Measurements from ENCODE around the gene TBC1D24.
"Not testable (repeated sequence)": the region's sequence is repeated elsewhere in the genome, so short reads cannot be mapped to it uniquely, and the experiment has no call there.

The TBC1D24 gene

GRCh38 chr16:2468725-2469398, 6.1 kb upstream of the TBC1D24 start:
- peak; percentile 52 for DNase-seq (ENCODE audit: low spot score)

- peak; percentile 44 for DNase-seq (ENCODE audit: low spot score)
These were observed 5.3 kb upstream of the TBC1D24 start for GRCh38 chr16:2469399-2470233.

GRCh38 chr16:2470234-2470601, 4.7 kb upstream of the TBC1D24 start:
- DNase-seq (ENCODE audit: low spot score): no peak

GRCh38 chr16:2470603-2471015, 4.3 kb upstream of the TBC1D24 start:
- no peak for DNase-seq (ENCODE audit: low spot score)

- DNase-seq (ENCODE audit: low spot score): peak; percentile 50
These were observed 3.8 kb upstream of the TBC1D24 start, which contains the start of gene NTN3 for GRCh38 chr16:2471016-2471652. NTN3 (plus strand) TSS chr16:2471297; CDS start chr16:2471702, 405 bp downstream.

GRCh38 chr16:2471653-2472487, 3.1 kb upstream of the TBC1D24 start:
- DNase-seq (ENCODE audit: low spot score): no peak

GRCh38 chr16:2472488-2472864, 2.5 kb upstream of the TBC1D24 start:
- DNase-seq (ENCODE audit: low spot score): no peak

- peak; percentile 35 for DNase-seq (ENCODE audit: low spot score)
These were observed 2.0 kb upstream of the TBC1D24 start for GRCh38 chr16:2472885-2473445.

GRCh38 chr16:2473446-2473926, 1.4 kb upstream of the TBC1D24 start:
- peak; percentile 68 for DNase-seq (ENCODE audit: low spot score)

GRCh38 chr16:2473999-2474876, 689 bp upstream of the TBC1D24 start:
- DNase-seq (ENCODE audit: low spot score): peak; percentile 87

GRCh38 chr16:2475413-2476344, 752 bp downstream of the TBC1D24 start:
- DNase-seq (ENCODE audit: low spot score): peak; percentile 75

- no peak for DNase-seq (ENCODE audit: low spot score)
These were observed 1.4 kb downstream of the TBC1D24 start for GRCh38 chr16:2476345-2476720.

GRCh38 chr16:2476741-2477140, 1.8 kb downstream of the TBC1D24 start:
- DNase-seq (ENCODE audit: low spot score): no peak

GRCh38 chr16:2477327-2477726, 2.4 kb downstream of the TBC1D24 start:
- DNase-seq (ENCODE audit: low spot score): no peak

- DNase-seq (ENCODE audit: low spot score): no peak
These were observed 3.4 kb downstream of the TBC1D24 start for GRCh38 chr16:2478279-2478678.

GRCh38 chr16:2479996-2480395, 5.1 kb downstream of the TBC1D24 start:
- DNase-seq (ENCODE audit: low spot score): not testable (repeated sequence)

GRCh38 chr16:2480948-2481347, 6.0 kb downstream of the TBC1D24 start:
- no peak for DNase-seq (ENCODE audit: low spot score)

- DNase-seq (ENCODE audit: low spot score): no peak
These were observed 6.7 kb downstream of the TBC1D24 start for GRCh38 chr16:2481676-2482075.

- DNase-seq (ENCODE audit: low spot score): no peak
These were observed 7.3 kb downstream of the TBC1D24 start for GRCh38 chr16:2482249-2482648.

Measured in HuH-7.5 (cell line).